Brain microvascular endothelial cell (primary cell): ENCODE results near the gene GRK1.

Experiments
- DNase-seq: peaks from one replicate; pipeline ENCODE4 v3.0.0-alpha.2; 2020
- H3K27ac ChIP-seq: fragments of 250-450 bp; sonication (Bioruptor Pico); 2 replicates; pipeline ENCODE4 v1.5.1; 2020; ENCODE audit warnings: mild to moderate bottlenecking, moderate library complexity
- H3K27me3 ChIP-seq: fragments of 250-450 bp; sonication (Bioruptor Pico); replicated peaks from 2 replicates; pipeline ENCODE4 v1.5.1; 2020; ENCODE audit warnings: mild to moderate bottlenecking
- H3K36me3 ChIP-seq: fragments of 250-450 bp; sonication (Bioruptor Pico); replicated peaks from 2 replicates; pipeline ENCODE4 v1.5.1; 2020; ENCODE audit warnings: mild to moderate bottlenecking
- H3K4me3 ChIP-seq: 2 replicates; pipeline ENCODE4 v1.5.1; 2011; ENCODE audit warnings: low read depth, mild to moderate bottlenecking, control low read depth, low read length, moderate library complexity
- CTCF ChIP-seq: IDR thresholded peaks from 2 replicates; pipeline ENCODE4 v1.5.1; 2011; ENCODE audit warnings: low read depth, mild to moderate bottlenecking, moderate library complexity, low read length, control low read depth, inconsistent platforms; ENCODE audit errors: missing control alignments
- in situ Hi-C: cut with HindIII; loops from 2 replicates; pipeline ENCODE4 v1.10.0; 2017; ENCODE audit warnings: low sequenced_read_pairs, low pct_ligation_motif_present

The GRK1 gene

GRCh38 chr13:113635048-113635420 lies 32.0 kb upstream of the GRK1 start:
- no peak for DNase-seq
- Histone ChIP-seq H3K4me3 (no peak overlapping the region), H3K36me3 (peaks cover 74% of the 10 kb centered on the region), H3K27ac (no peak overlapping the region), H3K27me3 (no peaks in the 10 kb centered on the region)
- in situ Hi-C loops = no loop called here
- TF ChIP-seq CTCF = no peak

GRCh38 chr13:113635709-113636108 lies 31.3 kb upstream of the GRK1 start:
- no peak overlapping the region for H3K4me3 ChIP-seq
- DNase-seq = no peak
- H3K36me3 ChIP-seq = peaks cover 77% of the 10 kb centered on the region
- in situ Hi-C loops = no loop called here
- no peak for TF ChIP-seq CTCF
- no peaks in the 10 kb centered on the region for H3K27me3 ChIP-seq
- H3K27ac ChIP-seq = no peak overlapping the region

- no peak overlapping the region for H3K27ac ChIP-seq
- no peak overlapping the region for H3K4me3 ChIP-seq
- peaks cover 73% of the 10 kb centered on the region for H3K36me3 ChIP-seq
- no peaks in the 10 kb centered on the region for H3K27me3 ChIP-seq
- no peak for TF ChIP-seq CTCF
- in situ Hi-C loops = no loop called here
- no peak for DNase-seq
Observed at GRCh38 chr13:113636266-113636963, 30.6 kb upstream of the GRK1 start.

GRCh38 chr13:113637262-113638160 lies 29.5 kb upstream of the GRK1 start:
- in situ Hi-C loops = no loop called here
- TF ChIP-seq CTCF = no peak
- Histone ChIP-seq H3K36me3 (peaks cover 62% of the 10 kb centered on the region), H3K27ac (no peak overlapping the region), H3K27me3 (no peaks in the 10 kb centered on the region), H3K4me3 (no peak overlapping the region)
- DNase-seq = no peak

GRCh38 chr13:113638173-113638746 lies 28.8 kb upstream of the GRK1 start:
- Histone ChIP-seq H3K4me3 (no peak overlapping the region), H3K27ac (no peak overlapping the region), H3K36me3 (peaks cover 56% of the 10 kb centered on the region), H3K27me3 (no peaks in the 10 kb centered on the region)
- no peak for TF ChIP-seq CTCF
- DNase-seq = no peak
- in situ Hi-C loops = no loop called here
